Measurements from ENCODE around the gene C14orf119. TPM values are rescaled to one million over a fixed set of nuclear protein-coding genes. Genes with fewer than 3 reads are reported as not detected.

C14orf119 gene, protein sequence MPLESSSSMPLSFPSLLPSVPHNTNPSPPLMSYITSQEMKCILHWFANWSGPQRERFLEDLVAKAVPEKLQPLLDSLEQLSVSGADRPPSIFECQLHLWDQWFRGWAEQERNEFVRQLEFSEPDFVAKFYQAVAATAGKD
- polyA plus RNA-seq: 100 to 1,000 TPM in 2 of 3 donors, 10 to 100 TPM in 1; 85.2 to 184 (median 135) TPM

DNA sequence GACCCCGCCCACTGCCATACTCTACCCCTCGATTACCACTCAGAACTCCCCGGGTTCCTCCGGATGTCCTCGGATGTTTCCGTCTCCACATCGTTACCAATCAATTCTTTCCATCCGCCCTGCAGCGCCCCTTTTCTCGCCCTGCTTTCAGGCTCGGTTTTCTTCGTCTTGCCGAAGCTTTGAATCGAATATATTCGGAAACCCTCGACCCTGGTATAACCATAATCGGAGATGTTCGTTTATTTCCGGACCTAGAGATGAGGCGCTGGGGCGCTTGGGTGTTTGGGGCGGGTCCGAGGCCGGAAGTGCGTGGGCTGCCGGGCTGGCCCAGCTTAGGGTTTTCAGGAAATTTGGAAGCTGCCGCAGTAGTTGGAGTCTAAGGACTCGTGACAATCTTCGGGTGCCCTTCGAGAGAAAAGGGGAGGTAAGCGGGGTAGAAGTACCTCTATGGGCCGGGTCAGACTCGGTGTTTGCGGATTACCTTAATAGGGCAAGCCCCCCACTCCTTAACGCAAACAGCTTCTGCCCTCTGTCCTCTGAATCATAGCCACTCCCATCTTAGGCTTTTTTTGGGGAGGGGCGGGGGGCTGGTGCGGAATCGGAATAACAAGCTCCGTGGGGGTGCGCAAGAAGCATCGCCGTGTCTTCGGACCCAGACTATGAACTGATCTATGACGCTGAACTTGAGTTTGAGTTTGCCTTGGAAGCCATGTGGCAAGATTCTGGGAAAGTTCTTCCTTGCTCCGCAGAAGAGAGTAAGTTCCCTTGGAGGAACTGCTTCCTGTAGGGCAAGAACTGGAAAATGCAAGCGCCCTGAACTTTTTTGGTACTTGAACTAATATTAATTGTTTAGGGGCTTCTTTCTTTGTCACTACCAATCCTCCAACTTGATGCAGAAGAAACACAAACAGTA lies at the start of gene C14orf119:
Gene C14orf119 (plus strand): TSS at position 310 of the 913 bp plus-strand sequence. CDS start 2,154 bp downstream, outside the sequence.
- peaks cover 9 to 11% of the 10 kb centered on the region in 2 donors for H3K4me1 Mint-ChIP-seq
- H3K27me3 Mint-ChIP-seq (ENCODE audit: low read depth in 3 of 3): no peaks in the 10 kb centered on the region
- no peak within 1 kb of the TSS for H3K27ac Mint-ChIP-seq
- H3K9me3 Mint-ChIP-seq: no peaks in the 10 kb centered on the region
- peak; percentile 100 for DNase-seq
- peaks cover 8 to 19% (median 16%) of the 10 kb centered on the region in 3 donors for H3K36me3 Mint-ChIP-seq
- no peak within 1 kb of the TSS for H3K4me3 Mint-ChIP-seq

DNA sequence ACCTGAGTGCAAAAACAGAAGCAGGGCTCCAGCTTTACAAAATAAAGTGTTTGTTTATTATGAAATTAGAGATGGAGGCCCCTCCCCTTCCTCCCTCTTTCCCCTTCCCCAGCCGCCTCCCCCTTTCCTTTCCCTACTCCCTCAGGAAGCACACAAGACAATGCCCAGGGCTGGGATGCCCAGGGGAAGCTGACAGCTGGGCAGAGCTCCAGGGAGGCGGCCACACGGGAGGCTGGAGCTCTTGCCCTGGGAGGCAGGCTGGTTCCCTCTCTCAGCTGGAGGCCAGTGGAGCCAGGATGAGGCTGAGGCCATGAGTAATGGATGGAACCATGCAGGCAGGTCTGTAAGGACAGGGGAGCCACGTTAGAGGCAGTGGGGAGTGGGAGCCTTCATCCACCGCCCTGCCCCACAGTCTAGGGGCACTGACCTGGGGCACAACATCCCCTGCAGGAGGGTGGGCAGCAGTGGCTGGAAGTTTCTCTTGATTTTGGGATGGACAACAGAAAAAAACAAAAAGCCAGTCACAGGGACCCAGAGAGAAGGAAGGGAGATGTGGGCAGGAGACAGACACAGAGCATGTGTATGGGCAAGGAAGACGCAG lies 48.2 kb upstream of the C14orf119 start:
- Mint-ChIP-seq H3K4me3 (no peak overlapping the region), H3K27me3 (ENCODE audit: low read depth in 3 of 3) (peaks cover 1 to 2% (median 1%) of the 10 kb centered on the region in 3 donors), H3K4me1 (no peaks in the 10 kb centered on the region), H3K27ac (no peak overlapping the region), H3K9me3 (no peaks in the 10 kb centered on the region), H3K36me3 (no peaks in the 10 kb centered on the region)
- DNase-seq: no peak

DNA sequence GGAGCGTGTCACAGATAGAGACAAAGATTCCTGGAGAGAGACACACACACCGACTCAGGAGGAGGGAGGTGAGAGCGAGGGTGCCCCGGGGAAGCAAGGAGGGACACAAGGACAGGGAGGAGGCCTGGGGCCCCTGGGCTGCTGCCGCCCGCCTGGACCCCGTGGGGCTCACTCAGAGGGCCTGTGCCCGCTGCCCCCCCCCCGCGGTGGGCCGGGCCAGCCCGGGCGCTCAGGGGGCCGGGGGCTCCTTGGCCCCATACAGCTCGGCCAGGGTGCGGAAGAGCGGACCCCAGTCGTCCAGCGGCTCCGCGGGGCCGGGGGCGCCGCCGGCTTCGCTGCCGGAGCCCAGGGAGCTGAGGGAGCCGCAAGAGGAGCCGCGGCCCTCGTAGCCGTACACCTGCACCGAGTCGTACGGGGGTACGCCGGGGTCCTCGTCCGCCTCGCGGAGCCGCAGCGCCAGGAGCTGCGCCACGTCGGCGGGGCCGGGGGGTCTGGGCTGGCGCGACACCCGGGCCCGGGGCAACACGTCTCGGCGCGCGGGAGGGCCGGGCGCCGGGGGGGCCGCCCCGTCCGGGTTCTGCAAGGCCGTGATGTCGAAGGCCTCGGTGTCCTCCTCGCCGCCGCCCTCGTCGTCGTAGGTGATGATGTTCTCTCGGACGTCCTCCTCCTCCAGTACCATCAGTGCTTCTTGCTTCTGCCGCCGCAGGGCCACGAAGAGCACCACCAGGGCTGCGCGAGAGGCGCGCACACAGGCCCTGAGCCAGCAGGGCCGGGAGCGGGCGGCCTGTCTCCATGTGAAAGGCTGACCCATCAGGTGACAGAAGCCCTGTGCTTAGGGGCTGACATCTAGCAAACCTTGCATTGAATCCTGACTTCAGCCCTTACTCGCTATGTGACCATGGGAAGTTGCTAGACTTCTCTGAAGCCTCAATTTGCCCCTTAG lies 47.3 kb upstream of the C14orf119 start:
- H3K27ac Mint-ChIP-seq: no peak overlapping the region
- no peak for DNase-seq
- H3K27me3 Mint-ChIP-seq (ENCODE audit: low read depth in 3 of 3): peaks cover 1 to 2% (median 1%) of the 10 kb centered on the region in 3 donors
- no peak overlapping the region for H3K4me3 Mint-ChIP-seq
- no peaks in the 10 kb centered on the region for H3K9me3 Mint-ChIP-seq
- no peaks in the 10 kb centered on the region for H3K4me1 Mint-ChIP-seq
- H3K36me3 Mint-ChIP-seq: no peaks in the 10 kb centered on the region

DNA sequence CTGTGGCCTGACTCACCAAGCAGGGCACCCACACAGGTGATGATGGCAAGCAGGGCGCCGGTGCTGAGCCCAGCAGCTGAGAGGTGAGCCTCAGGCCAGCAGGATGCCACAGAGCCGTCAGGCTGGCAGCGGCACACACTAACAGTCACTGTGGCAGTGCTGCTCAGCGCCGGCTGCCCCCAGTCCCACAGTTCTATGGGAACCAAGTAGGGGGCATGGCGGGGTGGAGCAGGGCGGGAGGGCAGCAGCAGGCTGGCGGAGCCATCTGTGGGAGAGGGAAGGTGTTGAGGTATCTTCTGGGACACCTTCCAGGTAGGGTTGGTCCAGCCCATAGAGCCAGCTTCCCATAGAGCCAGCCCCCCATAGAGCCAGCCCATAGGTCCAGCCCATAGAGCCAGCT lies 46.3 kb upstream of the C14orf119 start:
- Mint-ChIP-seq H3K27ac (no peak overlapping the region), H3K9me3 (no peaks in the 10 kb centered on the region), H3K4me3 (no peak overlapping the region), H3K27me3 (ENCODE audit: low read depth in 3 of 3) (peaks cover 0 to 1% (median 0%) of the 10 kb centered on the region in 3 donors), H3K4me1 (no peaks in the 10 kb centered on the region), H3K36me3 (no peaks in the 10 kb centered on the region)
- no peak for DNase-seq

- DNase-seq: no peak
- Mint-ChIP-seq H3K9me3 (no peaks in the 10 kb centered on the region), H3K27me3 (ENCODE audit: low read depth in 3 of 3) (peaks cover 0 to 1% (median 0%) of the 10 kb centered on the region in 3 donors), H3K4me3 (no peak overlapping the region), H3K4me1 (peaks cover 6% of the 10 kb centered on the region in 2 donors), H3K27ac (no peak overlapping the region), H3K36me3 (no peaks in the 10 kb centered on the region)
These were observed 43.9 kb upstream of the C14orf119 start for GRCh38 chr14:23051141-23052057.

- Mint-ChIP-seq H3K27ac (no peak overlapping the region), H3K4me1 (peaks cover 12 to 13% of the 10 kb centered on the region in 2 donors), H3K27me3 (ENCODE audit: low read depth in 3 of 3) (peaks cover 0 to 2% (median 0%) of the 10 kb centered on the region in 3 donors), H3K36me3 (no peaks in the 10 kb centered on the region), H3K9me3 (no peaks in the 10 kb centered on the region), H3K4me3 (no peak overlapping the region)
- DNase-seq: no peak
These were observed 43.1 kb upstream of the C14orf119 start for GRCh38 chr14:23052182-23052623.

GRCh38 chr14:23052671-23053070 lies 42.6 kb upstream of the C14orf119 start:
- Mint-ChIP-seq H3K36me3 (no peaks in the 10 kb centered on the region), H3K27me3 (ENCODE audit: low read depth in 3 of 3) (peaks cover 0 to 2% (median 0%) of the 10 kb centered on the region in 3 donors), H3K4me3 (no peak overlapping the region), H3K9me3 (no peaks in the 10 kb centered on the region), H3K4me1 (peaks cover 12 to 13% of the 10 kb centered on the region in 2 donors), H3K27ac (no peak overlapping the region)
- no peak for DNase-seq

DNA sequence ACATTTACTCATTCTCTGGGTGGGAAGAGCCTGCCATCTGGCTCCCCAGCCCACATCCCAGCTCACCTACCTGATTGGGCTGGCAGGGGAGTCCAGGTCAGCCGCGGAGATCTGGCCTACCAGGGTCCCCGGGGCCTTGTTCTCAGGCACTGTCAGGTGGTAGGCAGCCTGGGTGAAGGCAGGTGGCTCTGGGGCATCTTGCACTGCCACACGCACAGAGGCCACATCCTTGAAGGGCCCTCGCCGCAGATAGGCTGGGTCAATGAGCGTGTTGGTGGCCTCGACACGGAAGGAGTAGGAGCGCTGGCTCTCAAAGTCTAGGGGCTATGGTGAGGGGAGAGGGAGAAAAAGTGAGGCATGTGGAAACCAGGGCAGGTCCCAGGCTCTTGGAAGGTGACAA lies 41.9 kb upstream of the C14orf119 start:
- Mint-ChIP-seq H3K27ac (peak overlapping the region in 1 of 6 donors; percentile 58), H3K36me3 (peaks cover 0 to 3% (median 0%) of the 10 kb centered on the region in 3 donors), H3K9me3 (no peaks in the 10 kb centered on the region), H3K4me3 (no peak overlapping the region), H3K4me1 (peaks cover 16 to 19% of the 10 kb centered on the region in 2 donors), H3K27me3 (ENCODE audit: low read depth in 3 of 3) (peaks cover 0 to 3% (median 2%) of the 10 kb centered on the region in 3 donors)
- no peak for DNase-seq

GRCh38 chr14:23054000-23054811 lies 41.1 kb upstream of the C14orf119 start:
- Mint-ChIP-seq H3K4me3 (no peak overlapping the region), H3K36me3 (peaks cover 0 to 3% (median 0%) of the 10 kb centered on the region in 3 donors), H3K27ac (no peak overlapping the region), H3K4me1 (peaks cover 17 to 19% of the 10 kb centered on the region in 2 donors), H3K27me3 (ENCODE audit: low read depth in 3 of 3) (peaks cover 0 to 3% (median 2%) of the 10 kb centered on the region in 3 donors), H3K9me3 (no peaks in the 10 kb centered on the region)
- no peak for DNase-seq

DNA sequence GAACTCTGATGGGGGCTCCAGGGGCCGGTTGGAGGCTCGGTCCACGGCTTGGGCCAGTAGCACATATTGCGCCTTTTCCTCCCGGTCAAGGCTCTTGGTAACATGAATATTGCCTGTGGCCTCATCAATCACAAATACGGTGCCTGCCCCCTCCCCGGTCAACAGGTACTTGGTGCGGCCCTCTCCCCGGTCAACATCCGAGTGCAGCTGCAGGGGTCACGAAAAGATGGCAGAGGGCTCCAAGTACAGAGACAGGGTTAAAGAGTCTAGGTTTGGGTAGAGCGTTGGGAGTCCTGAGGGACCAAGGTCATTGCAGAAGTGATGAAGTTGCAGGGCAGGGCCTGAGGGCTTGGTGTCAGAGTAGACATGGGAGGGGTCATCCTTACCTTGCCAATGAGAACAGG lies 40.2 kb upstream of the C14orf119 start:
- peaks cover 0 to 3% (median 0%) of the 10 kb centered on the region in 3 donors for H3K36me3 Mint-ChIP-seq
- H3K4me3 Mint-ChIP-seq: no peak overlapping the region
- H3K27ac Mint-ChIP-seq: peak overlapping the region in 1 of 6 donors; percentile 40
- H3K9me3 Mint-ChIP-seq: peaks cover 0 to 1% (median 0%) of the 10 kb centered on the region in 6 donors
- H3K27me3 Mint-ChIP-seq (ENCODE audit: low read depth in 3 of 3): peaks cover 0 to 5% (median 2%) of the 10 kb centered on the region in 3 donors
- peaks cover 18 to 19% of the 10 kb centered on the region in 2 donors for H3K4me1 Mint-ChIP-seq
- no peak for DNase-seq

DNA sequence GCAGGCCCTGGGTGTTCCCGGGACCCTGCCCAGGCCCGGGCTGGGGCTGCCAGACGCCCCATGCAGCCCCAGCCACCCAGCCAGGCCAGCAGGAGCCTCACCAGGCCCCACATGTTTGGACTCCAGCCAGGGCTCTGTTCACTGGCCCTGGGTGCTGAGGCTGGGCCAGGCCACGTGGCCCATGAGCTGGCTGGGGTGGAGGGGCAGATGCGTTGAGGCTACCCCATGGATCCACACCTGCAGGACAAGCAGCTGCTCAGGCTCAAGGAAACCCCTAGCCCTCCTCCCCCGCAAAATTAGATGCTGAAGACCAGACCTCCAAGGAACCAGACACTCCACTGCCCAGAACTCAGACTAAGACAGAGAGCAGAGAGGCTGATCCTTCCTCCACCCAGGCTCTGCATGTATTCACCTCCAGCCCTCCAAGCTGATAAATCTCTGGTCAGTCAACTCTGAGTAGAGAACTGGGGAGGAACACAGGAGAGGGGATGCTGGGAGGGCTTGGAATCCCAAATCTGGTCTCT lies 39.6 kb upstream of the C14orf119 start:
- H3K4me1 Mint-ChIP-seq: peaks cover 18 to 19% of the 10 kb centered on the region in 2 donors
- H3K4me3 Mint-ChIP-seq: peak overlapping the region in 4 of 5 donors; percentile 78 to 91 (median 88)
- DNase-seq: no peak
- peak overlapping the region in 1 of 6 donors; percentile 53 for H3K27ac Mint-ChIP-seq
- H3K9me3 Mint-ChIP-seq: peaks cover 0 to 1% (median 0%) of the 10 kb centered on the region in 6 donors
- peaks cover 0 to 3% (median under 1%) of the 10 kb centered on the region in 3 donors for H3K36me3 Mint-ChIP-seq
- H3K27me3 Mint-ChIP-seq (ENCODE audit: low read depth in 3 of 3): peaks cover 0 to 5% (median 2%) of the 10 kb centered on the region in 3 donors
